GM18508 (cell line): Measurements from ENCODE around the gene RHOT2.
"Not testable (repeated sequence)": the region's sequence is repeated elsewhere in the genome, so short reads cannot be mapped to it uniquely, and the experiment has no call there.

Source experiments
- ATAC-seq: cut with Tn5 transposase; IDR thresholded peaks from one replicate; pipeline ENCODE4 v1.9.1; 2021; ENCODE audit warnings: moderate number of reproducible peaks; ENCODE audit not compliant: insufficient read depth, unreplicated experiment

RHOT2 gene

GRCh38 chr16:709566-710499 lies 41.9 kb downstream of the RHOT2 start:
- no peak for ATAC-seq

GRCh38 chr16:710500-711075 lies 42.7 kb downstream of the RHOT2 start:
- no peak for ATAC-seq

- ATAC-seq, result no peak
These were observed 43.2 kb downstream of the RHOT2 start for GRCh38 chr16:711084-711483.

GRCh38 chr16:711548-712320 lies 43.8 kb downstream of the RHOT2 start:
- no peak for ATAC-seq

- ATAC-seq, result not testable (repeated sequence)
These were observed 44.9 kb downstream of the RHOT2 start for GRCh38 chr16:712740-713250.

GRCh38 chr16:714079-714478 lies 46.1 kb downstream of the RHOT2 start:
- no peak for ATAC-seq

GRCh38 chr16:714558-715476 lies 46.9 kb downstream of the RHOT2 start, which contains the start of gene METRN:
Gene METRN (plus strand): TSS chr16:715118. CDS start chr16:715290, 172 bp downstream.
- ATAC-seq, result no peak

GRCh38 chr16:715477-716199 lies 47.7 kb downstream of the RHOT2 start:
- no peak for ATAC-seq

GRCh38 chr16:716200-716568 lies 48.3 kb downstream of the RHOT2 start:
- no peak for ATAC-seq

- ATAC-seq, result no peak
These were observed 48.9 kb downstream of the RHOT2 start for GRCh38 chr16:716768-717325.

- ATAC-seq, result no peak
These were observed 49.7 kb downstream of the RHOT2 start for GRCh38 chr16:717450-718245.

GRCh38 chr16:718389-718788 lies 50.5 kb downstream of the RHOT2 start:
- no peak for ATAC-seq

GRCh38 chr16:718922-719321 lies 51.0 kb downstream of the RHOT2 start:
- ATAC-seq, result no peak

GRCh38 chr16:719815-720446 lies 52.0 kb downstream of the RHOT2 start:
- ATAC-seq, result no peak

GRCh38 chr16:720447-720989 lies 52.6 kb downstream of the RHOT2 start:
- no peak for ATAC-seq

GRCh38 chr16:720990-721764 lies 53.2 kb downstream of the RHOT2 start, which contains the start of gene ANTKMT:
Gene ANTKMT (plus strand): TSS chr16:721146. CDS start chr16:721275, 129 bp downstream.
- no peak for ATAC-seq
